MM.1S (cell line): ENCODE results near the gene HSF2BP.

Source experiments
- CTCF ChIP-seq: fragments of 300-600 bp; sonication (generic); IDR thresholded peaks from 2 replicates; pipeline ENCODE4 v1.5.1; 2016; ENCODE audit warnings: antibody characterized with exemption, low read length, mixed read lengths
- EZH2 ChIP-seq: fragments of 300-600 bp; sonication (generic); optimal IDR thresholded peaks from 2 replicates; pipeline ENCODE3; 2017; ENCODE audit warnings: low read depth, mild to moderate bottlenecking, antibody characterized with exemption, low read length, mixed read lengths
- EZH2phosphoT487 ChIP-seq: fragments of 300-600 bp; sonication (generic); IDR thresholded peaks from 2 replicates; pipeline ENCODE4 v1.6.1; 2018; ENCODE audit warnings: antibody characterized with exemption, low read length

GRCh38 chr21:43652616-43653015, 6.7 kb downstream of the HSF2BP start:
- TF ChIP-seq CTCF: no peak
- no peak for TF ChIP-seq EZH2
- no peak for TF ChIP-seq EZH2phosphoT487
